ENCODE results near the gene RUFY2.
"Not testable (repeated sequence)": the region's sequence is repeated elsewhere in the genome, so short reads cannot be mapped to it uniquely, and the experiment has no call there.

The RUFY2 gene

GRCh38 chr10:68318331-68319059 lies 88.6 kb downstream of the RUFY2 start:
- DNase-seq: no peak

GRCh38 chr10:68315582-68315981 lies 91.5 kb downstream of the RUFY2 start:
- no peak for DNase-seq

DNA sequence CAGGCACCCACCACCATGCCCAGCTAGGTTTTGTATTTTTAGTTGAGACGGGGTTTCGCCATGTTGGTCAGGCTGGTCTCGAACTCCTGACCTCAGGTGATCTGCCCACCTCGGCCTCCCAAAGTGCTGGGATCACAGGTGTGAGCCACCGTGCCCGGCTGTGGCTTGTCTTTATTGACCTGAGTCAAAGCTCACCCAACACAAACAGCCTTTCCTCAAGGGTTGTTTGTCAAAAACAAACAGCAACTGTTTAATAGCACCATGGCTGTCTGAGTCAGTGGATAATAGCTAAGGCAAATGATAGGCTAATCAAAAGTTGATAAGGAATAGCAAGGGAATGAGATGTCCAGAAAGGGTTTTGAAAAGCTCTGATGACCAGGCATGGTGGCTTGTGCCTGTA lies 92.1 kb downstream of the RUFY2 start:
- not testable (repeated sequence) for DNase-seq

- no peak for DNase-seq
Observed at GRCh38 chr10:68310531-68310930, 96.5 kb downstream of the RUFY2 start.

GRCh38 chr10:68305854-68306253 lies 101.2 kb downstream of the RUFY2 start:
- no peak for DNase-seq

GRCh38 chr10:68303849-68304412 lies 103.1 kb downstream of the RUFY2 start:
- no peak for DNase-seq

DNA sequence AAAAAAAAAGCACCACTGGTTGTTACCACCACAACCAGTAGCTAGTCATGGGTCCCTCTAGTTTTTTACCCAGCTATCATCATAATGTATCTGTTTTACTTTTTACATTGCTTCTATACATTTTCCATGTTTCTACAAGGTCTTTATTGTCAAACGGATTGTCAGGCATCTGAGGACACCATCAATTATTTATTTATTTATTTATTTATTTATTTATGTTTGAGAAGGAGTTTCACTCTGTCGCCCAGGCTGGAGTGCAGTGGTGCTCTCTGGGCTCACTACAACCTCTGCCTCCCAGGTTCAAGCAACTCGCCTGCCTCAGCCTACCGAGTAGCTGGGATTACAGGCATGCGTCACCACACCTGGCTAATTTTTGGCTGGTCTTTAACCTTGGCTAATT lies 104.2 kb downstream of the RUFY2 start:
- no peak for DNase-seq

DNA sequence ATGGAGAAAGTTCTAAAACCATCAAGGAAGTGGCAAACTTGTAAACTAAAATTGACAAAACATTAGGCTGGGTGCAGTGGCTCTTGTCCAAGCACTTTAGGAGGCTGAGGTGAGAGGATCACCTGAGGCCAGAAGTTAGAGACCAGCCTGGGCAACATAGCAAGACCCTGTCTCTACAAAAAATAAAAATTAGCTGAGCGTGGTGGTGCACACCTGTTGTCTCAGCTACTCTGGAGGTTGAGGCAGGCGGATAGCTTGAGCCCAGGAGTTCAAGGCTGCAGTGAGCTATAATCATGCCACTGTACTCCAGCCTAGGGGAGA lies 104.6 kb downstream of the RUFY2 start:
- DNase-seq: no peak

GRCh38 chr10:68301790-68302502 lies 105.1 kb downstream of the RUFY2 start:
- DNase-seq: peak; percentile 1

- DNase-seq: no peak
Observed at GRCh38 chr10:68301301-68301700, 105.8 kb downstream of the RUFY2 start.

DNA sequence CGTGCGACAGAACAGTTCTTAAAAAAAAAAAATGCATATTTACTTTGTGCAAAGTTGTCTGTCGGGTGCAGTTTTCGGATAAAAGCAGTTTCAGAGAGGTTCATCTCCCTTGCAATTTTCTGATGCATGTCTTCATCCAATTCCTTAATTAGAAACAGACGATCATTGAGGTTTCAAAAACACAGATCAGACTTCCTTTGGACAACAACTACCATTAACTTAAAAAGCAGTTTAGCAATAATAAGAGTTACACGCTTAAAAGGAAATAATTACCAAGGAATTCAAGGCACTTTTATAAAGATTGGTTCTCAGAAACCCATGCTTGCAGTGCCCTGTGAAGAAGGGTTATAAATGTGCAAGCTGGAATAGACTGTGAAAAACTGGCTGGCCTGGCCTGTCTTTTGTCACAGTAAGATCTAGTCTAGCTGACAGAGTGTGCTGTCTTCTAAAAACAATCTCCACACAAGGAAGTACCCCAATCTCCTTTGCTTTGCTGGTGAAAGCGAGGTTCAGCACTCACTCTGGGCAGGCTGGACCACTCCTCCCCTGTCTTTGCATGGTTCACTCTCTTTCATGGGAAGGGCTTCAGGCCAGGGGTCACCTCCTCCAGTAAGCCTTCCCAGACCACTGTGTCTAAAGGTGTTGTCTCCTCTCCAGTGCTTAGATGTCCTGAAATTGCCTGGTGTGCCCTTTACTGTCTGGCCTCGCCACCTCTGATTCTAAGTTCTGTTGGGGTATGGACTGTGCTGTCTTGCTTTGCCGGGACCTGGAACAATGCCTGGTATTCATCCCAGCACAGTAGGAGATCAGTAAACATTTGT lies 110.0 kb downstream of the RUFY2 start:
- DNase-seq: no peak
